ENCODE data around the gene REEP1.

The REEP1 gene

GRCh38 chr2:86194751-86195054 is 142.7 kb downstream of the REEP1 start:
- DNase-seq (ENCODE audit: low read depth): no peak
- no peak for TF ChIP-seq CTCF (conservative IDR thresholded peaks at IDR 0.05; ENCODE audit: low read depth, low read length)
- peak overlapping the region; percentile 91 for H3K4me3 ChIP-seq (ENCODE audit: low read length)

GRCh38 chr2:86193901-86194567 is 143.4 kb downstream of the REEP1 start:
- peak overlapping the region; percentile 91 for H3K4me3 ChIP-seq (ENCODE audit: low read length)
- peak; percentile 4 for TF ChIP-seq CTCF (conservative IDR thresholded peaks at IDR 0.05; ENCODE audit: low read depth, low read length)
- no peak for DNase-seq (ENCODE audit: low read depth)

GRCh38 chr2:86189782-86190416 is 147.5 kb downstream of the REEP1 start:
- H3K4me3 ChIP-seq (ENCODE audit: low read length): no peak overlapping the region
- DNase-seq (ENCODE audit: low read depth): no peak
- no peak for TF ChIP-seq CTCF (conservative IDR thresholded peaks at IDR 0.05; ENCODE audit: low read depth, low read length)

GRCh38 chr2:86186431-86186830 is 151.0 kb downstream of the REEP1 start:
- H3K4me3 ChIP-seq (ENCODE audit: low read length): no peak overlapping the region
- TF ChIP-seq CTCF (conservative IDR thresholded peaks at IDR 0.05; ENCODE audit: low read depth, low read length): no peak
- no peak for DNase-seq (ENCODE audit: low read depth)

- TF ChIP-seq CTCF (conservative IDR thresholded peaks at IDR 0.05; ENCODE audit: low read depth, low read length): no peak
- no peak for DNase-seq (ENCODE audit: low read depth)
- H3K4me3 ChIP-seq (ENCODE audit: low read length): no peak overlapping the region
These were observed 151.8 kb downstream of the REEP1 start for GRCh38 chr2:86185517-86186212.

- no peak for TF ChIP-seq CTCF (conservative IDR thresholded peaks at IDR 0.05; ENCODE audit: low read depth, low read length)
- DNase-seq (ENCODE audit: low read depth): no peak
- no peak overlapping the region for H3K4me3 ChIP-seq (ENCODE audit: low read length)
These were observed 160.8 kb downstream of the REEP1 start for GRCh38 chr2:86176597-86176996.

- no peak for TF ChIP-seq CTCF (conservative IDR thresholded peaks at IDR 0.05; ENCODE audit: low read depth, low read length)
- no peak overlapping the region for H3K4me3 ChIP-seq (ENCODE audit: low read length)
- DNase-seq (ENCODE audit: low read depth): no peak
These were observed 161.6 kb downstream of the REEP1 start for GRCh38 chr2:86175828-86176227.

All from retinal pigment epithelial cell (primary cell).